Peyer's patch (tissue), 4 donors: ENCODE measurements around the gene POLD2. TPM values are rescaled to one million over a fixed set of nuclear protein-coding genes. Genes with fewer than 3 reads are reported as not detected.
A peak's percentile ranks its signal among the peaks of the same experiment; 100 is the strongest.

Source experiments
- DNase-seq, 3 donors: peaks; one replicate each; pipeline ENCODE4 v3.0.0-alpha.2; 2017 to 2019
- H3K27ac ChIP-seq, 4 donors: fragments of 200-600 bp; sonication (generic); one replicate each; pipeline ENCODE4 v1.5.1; 2016 to 2019
- H3K27me3 ChIP-seq, 2 donors: fragments of 200-600 bp; sonication (generic); one replicate each; pipeline ENCODE4 v1.5.1; 2019
- H3K36me3 ChIP-seq, 3 donors: fragments of 200-600 bp; sonication (generic); one replicate each; pipeline ENCODE4 v1.5.1; 2016 to 2019
- H3K4me1 ChIP-seq, 4 donors: fragments of 200-600 bp; sonication (generic); one replicate each; pipeline ENCODE4 v1.5.1; 2016 to 2019
- H3K4me3 ChIP-seq, 4 donors: fragments of 200-600 bp; sonication (generic); 1 replicate in 3 of 4; 2 replicates in 1 of 4; pipeline ENCODE4 v1.5.1; 2016 to 2019; ENCODE audit warnings: mild to moderate bottlenecking in 1 of 4
- H3K9me3 ChIP-seq, 4 donors: fragments of 200-600 bp; sonication (generic); one replicate each; pipeline ENCODE4 v1.5.1; 2016 to 2019; ENCODE audit warnings: mild to moderate bottlenecking in 1 of 4
- CTCF ChIP-seq, 6 experiments: fragments of 450-650 bp in 4 of 6; fragments of 200-600 bp in 2 of 6; sonication (generic) in 1 of 6; IDR thresholded peaks; one replicate each; pipeline ENCODE4 v1.5.1; 2017 to 2019; ENCODE audit warnings: antibody characterized with exemption in 6 of 6, mild to moderate bottlenecking in 3 of 6, moderate library complexity in 1 of 6
- POLR2A ChIP-seq, 2 donors: fragments of 450-650 bp; IDR thresholded peaks; one replicate each; pipeline ENCODE4 v1.5.1; 2017; ENCODE audit warnings: antibody characterized with exemption in 2 of 2, mild to moderate bottlenecking in 2 of 2, moderate library complexity in 2 of 2
- total RNA-seq, 4 donors: library from RNA; depleted of rRNA; stranded (reverse); fragments of >200 nt; gene quantifications; one replicate each; pipeline ENCODE4 v1.1.0, GENCODE V29; 2016

The POLD2 gene
- total RNA-seq, 4 donors from 2014 or later = 7.4 to 80.9 (median 28.4) TPM

GRCh38 chr7:44142028-44142427 is 18.7 kb upstream of the POLD2 start:
- Histone ChIP-seq H3K4me3 (no peak overlapping the region), H3K27ac (no peak overlapping the region), H3K9me3 (no peaks in the 10 kb centered on the region), H3K4me1 (peaks cover 0 to 15% (median 5%) of the 10 kb centered on the region in 4 donors), H3K36me3 (no peaks in the 10 kb centered on the region), H3K27me3 (no peaks in the 10 kb centered on the region)
- TF ChIP-seq POLR2A (IDR thresholded peaks at IDR 0.05) = no peak
- TF ChIP-seq CTCF (IDR thresholded peaks at IDR 0.05) = no peak
- peak in 1 of 3 donors; percentile 23 for DNase-seq

- H3K4me1 ChIP-seq = peaks cover 0 to 10% (median 5%) of the 10 kb centered on the region in 4 donors
- no peak within 1 kb of the TSS for H3K4me3 ChIP-seq
- H3K27me3 ChIP-seq = no peaks in the 10 kb centered on the region
- TF ChIP-seq CTCF (IDR thresholded peaks at IDR 0.05) = no peak
- TF ChIP-seq POLR2A (IDR thresholded peaks at IDR 0.05) = no peak
- H3K27ac ChIP-seq = no peak within 1 kb of the TSS
- peak in 1 of 3 donors; percentile 20 for DNase-seq
- no peaks in the 10 kb centered on the region for H3K36me3 ChIP-seq
- H3K9me3 ChIP-seq = no peaks in the 10 kb centered on the region
Measured at GRCh38 chr7:44141221-44141850, 18.0 kb upstream of the POLD2 start, which contains the start of gene MYL7. Gene MYL7, minus strand, starts transcription at chr7:44141332. Its CDS starts 27 bp downstream, at chr7:44141305.

- no peak overlapping the region for H3K27ac ChIP-seq
- no peaks in the 10 kb centered on the region for H3K36me3 ChIP-seq
- peak in 1 of 3 donors; percentile 36 for DNase-seq
- H3K4me1 ChIP-seq = peaks cover 0 to under 1% (median under 1%) of the 10 kb centered on the region in 4 donors
- H3K4me3 ChIP-seq = no peak overlapping the region
- H3K27me3 ChIP-seq = no peaks in the 10 kb centered on the region
- H3K9me3 ChIP-seq = no peaks in the 10 kb centered on the region
- TF ChIP-seq POLR2A (IDR thresholded peaks at IDR 0.05) (no peak), CTCF (IDR thresholded peaks at IDR 0.05) (no peak)
Measured at GRCh38 chr7:44140341-44140740, 17.0 kb upstream of the POLD2 start.

GRCh38 chr7:44139311-44140010 is 16.1 kb upstream of the POLD2 start:
- Histone ChIP-seq H3K27ac (no peak overlapping the region), H3K4me3 (no peak overlapping the region), H3K27me3 (no peaks in the 10 kb centered on the region), H3K9me3 (no peaks in the 10 kb centered on the region), H3K36me3 (no peaks in the 10 kb centered on the region), H3K4me1 (no peaks in the 10 kb centered on the region)
- TF ChIP-seq POLR2A (IDR thresholded peaks at IDR 0.05) = no peak
- no peak for TF ChIP-seq CTCF (IDR thresholded peaks at IDR 0.05)
- DNase-seq = no peak

GRCh38 chr7:44138698-44139097 is 15.3 kb upstream of the POLD2 start:
- Histone ChIP-seq H3K27ac (no peak overlapping the region), H3K4me3 (no peak overlapping the region), H3K27me3 (no peaks in the 10 kb centered on the region), H3K36me3 (no peaks in the 10 kb centered on the region), H3K9me3 (no peaks in the 10 kb centered on the region), H3K4me1 (no peaks in the 10 kb centered on the region)
- no peak for DNase-seq
- TF ChIP-seq POLR2A (IDR thresholded peaks at IDR 0.05) = no peak
- no peak for TF ChIP-seq CTCF (IDR thresholded peaks at IDR 0.05)
